PFSK-1 (cell line): ENCODE data around the gene MICB.

ENCODE experiments used
- FOXP2 ChIP-seq: optimal IDR thresholded peaks from 2 replicates; pipeline ENCODE3; 2011; ENCODE audit warnings: borderline replicate concordance, control low read depth, inconsistent platforms; ENCODE audit not compliant: insufficient read depth; ENCODE audit errors: extremely low read length, extremely low read depth
- POLR2AphosphoS5 ChIP-seq: IDR thresholded peaks from 2 replicates; pipeline ENCODE4 v1.6.1; 2012; ENCODE audit warnings: low read depth, mild to moderate bottlenecking, control low read depth, low read length, moderate library complexity
- SIN3A ChIP-seq: IDR thresholded peaks from 2 replicates; pipeline ENCODE4 v1.6.1; 2012; ENCODE audit warnings: mild to moderate bottlenecking, low read length, moderate library complexity, borderline replicate concordance; ENCODE audit not compliant: insufficient read depth
- TAF1 ChIP-seq: IDR thresholded peaks from 2 replicates; pipeline ENCODE4 v1.6.1; 2012; ENCODE audit warnings: low read length, control low read depth, borderline replicate concordance; ENCODE audit not compliant: insufficient read depth
- TF ChIP-seq, protein P1 (sequence below), 2 experiments: IDR thresholded peaks; 2 replicates each; pipeline versions ENCODE4 v1.6.1 to v1.8.0; 2011 to 2012; ENCODE audit warnings: low read depth in 2 of 2, low read length in 2 of 2, control low read depth in 1 of 2, inconsistent platforms in 1 of 2, mild to moderate bottlenecking in 1 of 2, moderate library complexity in 1 of 2; ENCODE audit not compliant: insufficient read depth in 1 of 2

Gene MICB

DNA sequence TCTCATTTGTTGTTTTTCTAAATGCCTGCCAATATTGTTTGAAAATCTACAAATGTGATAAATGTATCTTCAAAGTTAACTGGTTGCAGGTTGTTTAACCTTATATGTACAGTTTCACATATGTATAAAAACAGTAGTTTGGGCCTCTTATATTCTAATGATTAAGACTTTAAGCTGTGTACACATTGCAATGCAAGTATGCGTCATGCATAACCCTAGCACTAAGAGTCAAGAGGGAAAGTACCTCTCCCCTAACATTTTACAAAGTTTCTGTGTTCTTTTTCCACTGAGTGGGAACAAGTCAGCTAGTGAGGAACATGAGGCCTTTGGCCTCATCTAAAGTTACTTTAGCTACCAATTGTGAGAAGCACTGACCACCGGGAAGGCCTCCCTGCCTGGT is 25.7 kb upstream of the MICB start:
- TF ChIP-seq SIN3A (no peak), FOXP2 (no peak), TAF1 (no peak), POLR2AphosphoS5 (no peak)
- TF ChIP-seq, protein P1, sequence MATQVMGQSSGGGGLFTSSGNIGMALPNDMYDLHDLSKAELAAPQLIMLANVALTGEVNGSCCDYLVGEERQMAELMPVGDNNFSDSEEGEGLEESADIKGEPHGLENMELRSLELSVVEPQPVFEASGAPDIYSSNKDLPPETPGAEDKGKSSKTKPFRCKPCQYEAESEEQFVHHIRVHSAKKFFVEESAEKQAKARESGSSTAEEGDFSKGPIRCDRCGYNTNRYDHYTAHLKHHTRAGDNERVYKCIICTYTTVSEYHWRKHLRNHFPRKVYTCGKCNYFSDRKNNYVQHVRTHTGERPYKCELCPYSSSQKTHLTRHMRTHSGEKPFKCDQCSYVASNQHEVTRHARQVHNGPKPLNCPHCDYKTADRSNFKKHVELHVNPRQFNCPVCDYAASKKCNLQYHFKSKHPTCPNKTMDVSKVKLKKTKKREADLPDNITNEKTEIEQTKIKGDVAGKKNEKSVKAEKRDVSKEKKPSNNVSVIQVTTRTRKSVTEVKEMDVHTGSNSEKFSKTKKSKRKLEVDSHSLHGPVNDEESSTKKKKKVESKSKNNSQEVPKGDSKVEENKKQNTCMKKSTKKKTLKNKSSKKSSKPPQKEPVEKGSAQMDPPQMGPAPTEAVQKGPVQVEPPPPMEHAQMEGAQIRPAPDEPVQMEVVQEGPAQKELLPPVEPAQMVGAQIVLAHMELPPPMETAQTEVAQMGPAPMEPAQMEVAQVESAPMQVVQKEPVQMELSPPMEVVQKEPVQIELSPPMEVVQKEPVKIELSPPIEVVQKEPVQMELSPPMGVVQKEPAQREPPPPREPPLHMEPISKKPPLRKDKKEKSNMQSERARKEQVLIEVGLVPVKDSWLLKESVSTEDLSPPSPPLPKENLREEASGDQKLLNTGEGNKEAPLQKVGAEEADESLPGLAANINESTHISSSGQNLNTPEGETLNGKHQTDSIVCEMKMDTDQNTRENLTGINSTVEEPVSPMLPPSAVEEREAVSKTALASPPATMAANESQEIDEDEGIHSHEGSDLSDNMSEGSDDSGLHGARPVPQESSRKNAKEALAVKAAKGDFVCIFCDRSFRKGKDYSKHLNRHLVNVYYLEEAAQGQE (IDR thresholded peaks at IDR 0.05; ENCODE audit: insufficient read depth in 1 of 2, low read depth in 2 of 2, low read length in 2 of 2) = no peak

GRCh38 chr6:31473244-31473643 is 24.7 kb upstream of the MICB start:
- no peak for TF ChIP-seq FOXP2

GRCh38 chr6:31473780-31474761 is 23.9 kb upstream of the MICB start:
- TF ChIP-seq FOXP2 = no peak
- TF ChIP-seq POLR2AphosphoS5 = no peak
- no peak for TF ChIP-seq TAF1
- no peak for TF ChIP-seq SIN3A
- TF ChIP-seq, protein P1 (IDR thresholded peaks at IDR 0.05; ENCODE audit: insufficient read depth in 1 of 2, low read depth in 2 of 2, low read length in 2 of 2) = no peak

- TF ChIP-seq POLR2AphosphoS5 = no peak
- TF ChIP-seq FOXP2 = no peak
- TF ChIP-seq, protein P1 (IDR thresholded peaks at IDR 0.05; ENCODE audit: insufficient read depth in 1 of 2, low read depth in 2 of 2, low read length in 2 of 2) = no peak
- no peak for TF ChIP-seq SIN3A
- TF ChIP-seq TAF1 = no peak
Observed at GRCh38 chr6:31474871-31475286, 23.1 kb upstream of the MICB start.

DNA sequence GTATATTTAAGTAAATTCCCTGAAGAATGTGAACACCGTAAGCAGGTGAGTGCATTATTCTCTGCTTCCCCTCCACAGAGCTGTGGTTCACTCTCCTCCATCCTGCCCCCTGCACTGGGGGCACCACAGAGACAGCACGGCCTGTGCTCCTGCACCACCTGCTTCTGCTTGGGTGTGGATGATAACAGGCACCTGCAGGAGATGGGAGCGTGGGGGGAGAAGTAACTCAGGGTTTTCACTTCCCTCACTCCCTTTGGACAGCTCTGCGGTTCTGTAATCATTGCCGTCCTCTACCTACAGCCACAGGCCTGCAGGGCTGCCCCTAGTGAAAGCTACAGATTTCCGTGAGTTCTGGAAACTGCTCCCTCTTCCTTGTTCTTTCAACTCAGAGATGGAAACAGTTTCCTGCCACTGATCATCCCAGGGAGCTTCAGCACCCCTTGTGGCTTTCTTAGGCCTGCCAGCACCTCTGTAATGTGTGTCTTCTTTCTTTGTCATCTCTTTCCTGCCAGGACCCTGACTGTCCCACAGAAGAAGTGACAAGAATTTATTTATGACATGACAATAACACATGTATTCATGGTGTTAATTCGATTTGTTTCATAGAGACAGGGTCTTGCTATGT is 21.3 kb upstream of the MICB start:
- TF ChIP-seq TAF1 = no peak
- TF ChIP-seq SIN3A = no peak
- TF ChIP-seq FOXP2 = no peak
- TF ChIP-seq, protein P1 (IDR thresholded peaks at IDR 0.05; ENCODE audit: insufficient read depth in 1 of 2, low read depth in 2 of 2, low read length in 2 of 2) = no peak
- TF ChIP-seq POLR2AphosphoS5 = no peak
